B cell (primary cell): ENCODE measurements around the gene DRAM2. TPM values are rescaled to one million over a fixed set of nuclear protein-coding genes. Genes with fewer than 3 reads are reported as not detected.

ENCODE experiments used
- ATAC-seq: fragments of 200-7000 bp; cut with Tn5 transposase; one replicate; pipeline ENCODE4 v1.10.0; 2021; ENCODE audit warnings: low read depth, mild to moderate bottlenecking, moderate number of reproducible peaks, moderate library complexity
- CTCF ChIA-PET: fragments of 350-600 bp; sonication (Branson Sonifier 250); formaldehyde crosslinking; loops from one replicate; lab custom pipeline; 2021; ENCODE audit warnings: antibody characterized with exemption, inconsistent platforms; lab: Charles Lee
- POLR2A ChIA-PET: fragments of 350-600 bp; sonication (Branson Sonifier 250); formaldehyde crosslinking; loops from one replicate; lab custom pipeline; 2021; ENCODE audit warnings: antibody characterized with exemption; lab: Charles Lee
- DNase-seq: peaks from one replicate; pipeline ENCODE4 v3.0.0; 2013
- H2AFZ ChIP-seq: 2 replicates; pipeline ENCODE4 v1.6.1; 2012; ENCODE audit warnings: mild to moderate bottlenecking, low read depth, low read length; ENCODE audit not compliant: insufficient read depth, poor library complexity, severe bottlenecking
- H3K27ac ChIP-seq, 2 donors: 1 replicate in 1 of 2; 2 replicates in 1 of 2; pipeline ENCODE4 v1.5.1; 2012 to 2013; ENCODE audit warnings: low read length in 2 of 2, mild to moderate bottlenecking in 2 of 2, moderate library complexity in 1 of 2
- H3K27me3 ChIP-seq, 4 experiments: fragments of 200-600 bp in 1 of 4; sonication (generic) in 1 of 4; replicated peaks in 1 of 4; 1 replicate in 2 of 4; 2 replicates in 2 of 4; pipeline versions ENCODE4 v1.6.1 to v1.7.0; 2013 to 2016; ENCODE audit warnings: low read length in 3 of 4, mild to moderate bottlenecking in 2 of 4, mixed read lengths in 1 of 4, moderate library complexity in 1 of 4; ENCODE audit not compliant: insufficient read depth in 4 of 4, control insufficient read depth in 3 of 4; ENCODE audit errors: control extremely low read depth in 1 of 4
- H3K36me3 ChIP-seq, 2 experiments: replicated peaks in 1 of 2; 1 replicate in 1 of 2; 2 replicates in 1 of 2; pipeline versions ENCODE4 v1.6.1 to v1.7.1; 2013; ENCODE audit warnings: low read length in 1 of 2; ENCODE audit not compliant: insufficient read depth in 2 of 2, control insufficient read depth in 1 of 2; ENCODE audit errors: control extremely low read depth in 1 of 2, extremely low read depth in 1 of 2
- H3K4me1 ChIP-seq, 2 donors: fragments of 200-600 bp in 1 of 2; sonication (generic) in 1 of 2; 1 replicate in 1 of 2; 2 replicates in 1 of 2; pipeline versions ENCODE4 v1.5.1 to v1.6.1; 2013 to 2017; ENCODE audit warnings: low read length in 2 of 2; ENCODE audit not compliant: control insufficient read depth in 2 of 2, insufficient read depth in 2 of 2
- H3K4me2 ChIP-seq: replicated peaks from 2 replicates; pipeline ENCODE3; 2012; ENCODE audit warnings: mild to moderate bottlenecking, low read depth, low read length; ENCODE audit not compliant: poor library complexity, severe bottlenecking
- H3K4me3 ChIP-seq, 5 experiments: fragments of 200-600 bp in 1 of 5; sonication (generic) in 1 of 5; 1 replicate in 3 of 5; 2 replicates in 2 of 5; pipeline versions ENCODE4 v1.5.1 to v1.7.0; 2011 to 2016; ENCODE audit warnings: low read length in 4 of 5, mild to moderate bottlenecking in 4 of 5, low read depth in 2 of 5, control low read depth in 1 of 5, moderate library complexity in 1 of 5; ENCODE audit not compliant: insufficient read depth in 1 of 5; ENCODE audit errors: control extremely low read depth in 1 of 5, extremely low read depth in 1 of 5
- H3K79me2 ChIP-seq: fragments of 200-600 bp; sonication (generic); one replicate; pipeline ENCODE4 v1.6.0; 2016; ENCODE audit warnings: low read length; ENCODE audit not compliant: control insufficient read depth, insufficient read depth
- H3K9ac ChIP-seq: fragments of 200-600 bp; sonication (generic); 2 replicates; pipeline ENCODE4 v1.6.1; 2017; ENCODE audit warnings: mild to moderate bottlenecking, low read length, moderate library complexity
- H3K9me3 ChIP-seq, 3 donors: one replicate each; pipeline versions ENCODE4 v1.6.1 to v1.7.1; 2013; ENCODE audit warnings: low read length in 2 of 3; ENCODE audit not compliant: control insufficient read depth in 2 of 3, insufficient read depth in 1 of 3; ENCODE audit errors: control extremely low read depth in 1 of 3
- H4K20me1 ChIP-seq: 2 replicates; pipeline ENCODE4 v1.6.0; 2012; ENCODE audit warnings: mild to moderate bottlenecking, low read length; ENCODE audit not compliant: insufficient read depth, control insufficient read depth, poor library complexity, severe bottlenecking
- H3K27ac Mint-ChIP-seq: one replicate; pipeline ENCODE4 v1.8.0; 2021; ENCODE audit warnings: mixed read lengths
- H3K27me3 Mint-ChIP-seq: one replicate; pipeline ENCODE4 v1.8.0; 2021; ENCODE audit warnings: mixed read lengths
- H3K4me1 Mint-ChIP-seq: one replicate; pipeline ENCODE4 v1.8.0; 2021; ENCODE audit warnings: mixed read lengths
- H3K4me3 Mint-ChIP-seq: one replicate; pipeline ENCODE4 v1.8.0; 2021; ENCODE audit warnings: mixed read lengths
- H3K9me3 Mint-ChIP-seq: one replicate; pipeline ENCODE4 v1.8.0; 2022; ENCODE audit warnings: mixed read lengths; ENCODE audit not compliant: insufficient read depth
- CTCF ChIP-seq: fragments of 200-600 bp; IDR thresholded peaks from one replicate; pipeline ENCODE4 v1.8.0; 2022; ENCODE audit warnings: antibody characterized with exemption, mild to moderate bottlenecking
- EZH2 ChIP-seq: IDR thresholded peaks from 2 replicates; pipeline ENCODE4 v1.6.1; 2012; ENCODE audit warnings: borderline replicate concordance, low read depth, mild to moderate bottlenecking, moderate library complexity, low read length; ENCODE audit not compliant: insufficient read depth, poor library complexity, severe bottlenecking
- WGBS: methylation state at CpG from one replicate; pipeline ENCODE4 v1.1.5; 2013; ENCODE audit warnings: missing lambda C conversion rate; ENCODE audit not compliant: insufficient coverage; 5-methylcytosine and 5-hydroxymethylcytosine counted together
- intact Hi-C: fragments of 100-400 bp; cut with micrococcal nuclease; formaldehyde crosslinking; loops from one replicate; pipeline ENCODE4 v1.10.0; 2022
- polyA plus RNA-seq: library from polyadenylated mRNA; depleted of rRNA; stranded (reverse); fragments of >200 nt; gene quantifications from 2 replicates; pipeline ENCODE4 v1.2.3, GENCODE V29; 2012
- total RNA-seq, 2 donors: library from RNA; stranded (reverse); fragments of 120-200 nt in 1 of 2; gene quantifications; 1 replicate in 1 of 2; 2 replicates in 1 of 2; pipeline versions ENCODE4 v1.2.3 to v1.2.4, GENCODE V29; 2013 to 2022

DRAM2 gene
- total and polyA plus RNA-seq, 2 donors (not counting 1 experiment from before 2014, with no cell fraction given), result 102 to 195 TPM

DNA sequence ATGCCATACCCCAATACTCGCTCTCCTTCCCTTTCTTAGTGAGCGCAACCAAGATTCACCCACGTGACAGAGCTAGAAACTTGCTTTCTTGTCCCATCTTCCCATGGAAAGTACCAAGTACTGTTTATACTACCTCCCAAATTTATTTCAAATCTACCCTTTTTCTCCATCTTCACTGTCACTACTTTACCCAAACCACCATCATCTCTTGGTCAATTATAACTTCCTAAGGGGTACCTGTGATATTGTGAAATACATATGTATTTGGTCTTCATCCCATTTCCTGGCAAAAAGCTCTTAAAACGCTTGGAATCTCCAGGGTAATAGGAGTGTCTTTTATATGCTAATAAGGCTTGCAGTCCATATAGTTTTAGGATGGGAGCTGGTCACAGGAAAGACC, 8.2 kb downstream of the DRAM2 start:
- Histone ChIP-seq H3K36me3 (peaks cover 3 to 37% of the 10 kb centered on the region in 2 experiments), H3K27ac (peak overlapping the region; percentile 86 to 98), H3K9ac (peak overlapping the region; percentile 42), H3K4me1 (peaks cover 85 to 86% of the 10 kb centered on the region in 2 donors), H3K9me3 (peaks cover 0 to 9% (median 0%) of the 10 kb centered on the region in 3 donors), H3K4me2 (peak overlapping the region; percentile 62), H3K4me3 (peak overlapping the region in 1 of 5 experiments; percentile 20), H4K20me1 (no peaks in the 10 kb centered on the region), H2AFZ (peak overlapping the region; percentile 21), H3K27me3 (no peaks in the 10 kb centered on the region), H3K79me2 (peaks cover 65% of the 10 kb centered on the region)
- TF ChIP-seq CTCF (no peak), EZH2 (no peak)
- intact Hi-C loops, result no loop called here
- Mint-ChIP-seq H3K9me3 (no peaks in the 10 kb centered on the region), H3K27ac (peak overlapping the region; percentile 95), H3K4me1 (peaks cover 81% of the 10 kb centered on the region), H3K27me3 (no peaks in the 10 kb centered on the region), H3K4me3 (peak overlapping the region; percentile 52)
- no peak for DNase-seq
- POLR2A ChIA-PET, result interaction anchor here (1.3 kb wide), 2 partner anchors 84 to 88 kb away, joined by 3 to 6 read pairs; no protein-coding TSS in a partner anchor
- CTCF ChIA-PET, result interaction anchor here (0.8 to 1.4 kb wide), 4 partner anchors 11 to 638 kb away, joined by 3 read pairs; no protein-coding TSS in a partner anchor
- no peak for ATAC-seq
- 96% methylated on average over 3 of the region's 4 CpGs for WGBS

- CTCF ChIA-PET, result no interaction called here
- Histone ChIP-seq H3K9ac (peak overlapping the region; percentile 46), H3K9me3 (peaks cover 0 to 9% (median 0%) of the 10 kb centered on the region in 3 donors), H2AFZ (no peak overlapping the region), H3K4me2 (peak overlapping the region; percentile 74), H3K79me2 (peaks cover 58% of the 10 kb centered on the region), H3K27me3 (no peaks in the 10 kb centered on the region), H4K20me1 (no peaks in the 10 kb centered on the region), H3K4me1 (peaks cover 79 to 90% of the 10 kb centered on the region in 2 donors), H3K4me3 (peak overlapping the region in 1 of 5 experiments; percentile 58), H3K27ac (peak overlapping the region; percentile 95 to 98), H3K36me3 (peaks cover 3 to 40% of the 10 kb centered on the region in 2 experiments)
- TF ChIP-seq CTCF, result no peak
- TF ChIP-seq EZH2, result no peak
- WGBS, result no CpG with 5 or more reads among the region's 1 CpG
- H3K4me1 Mint-ChIP-seq, result peaks cover 81% of the 10 kb centered on the region
- intact Hi-C loops, result loop anchor here (2.0 to 10.0 kb wide), 8 partner anchors 33 to 1222 kb away; partner anchors contain the start of genes CD53, KCNA3 and LRIF1
- H3K4me3 Mint-ChIP-seq, result peak overlapping the region; percentile 60
- no peaks in the 10 kb centered on the region for H3K9me3 Mint-ChIP-seq
- ATAC-seq (no peak), DNase-seq (no peak)
- H3K27ac Mint-ChIP-seq, result peak overlapping the region; percentile 83
- no peaks in the 10 kb centered on the region for H3K27me3 Mint-ChIP-seq
- POLR2A ChIA-PET, result no interaction called here
These were observed 10.5 kb downstream of the DRAM2 start for GRCh38 chr1:111129376-111129775.
